K562 (cell line): ENCODE measurements around the gene TRAF3. TPM values are rescaled to one million over a fixed set of nuclear protein-coding genes. Genes with fewer than 3 reads are reported as not detected.

Experiments
- ATAC-seq: fragments of 200-7000 bp; cut with Tn5 transposase; 3 replicates; pipeline ENCODE4 v1.9.1; 2020; ENCODE audit warnings: moderate library complexity
- BruUV-seq: library from RNA; stranded (reverse); fragments of 400-500 nt; replicated peaks from 2 replicates; lab custom pipeline; 2021; lab: Mats Ljungman, UMichigan
- CTCF ChIA-PET: fragments of 300-600 bp; formaldehyde crosslinking; extraction: SDS; loops from one replicate; lab custom pipeline; 2021; ENCODE audit warnings: low intra/inter-chr PET ratio; lab: Yijun Ruan, JAX
- POLR2A ChIA-PET: fragments of 300-600, 350-650 bp; sonication (Branson Sonifier 250); formaldehyde crosslinking; extraction: SDS; loops from one replicate; lab custom pipeline; 2021; ENCODE audit warnings: antibody characterized with exemption, inconsistent platforms; lab: Yijun Ruan, JAX
- DNase-seq, 4 experiments: peaks; one replicate each; pipeline versions ENCODE4 v3.0.0 to v3.0.0-alpha.2; 2011 to 2018; ENCODE audit warnings: low spot score in 3 of 4, mixed read lengths in 3 of 4; ENCODE audit errors: extremely low read depth in 1 of 4
- FAIRE-seq: peaks from 2 replicates; lab custom pipeline; 2011; peaks lifted over from hg19 to GRCh38; lab: Jason Lieb, UNC
- H2AFZ ChIP-seq: 2 replicates; pipeline ENCODE4 v1.6.0; 2011; ENCODE audit warnings: low read depth, low read length, control low read depth, inconsistent platforms
- H3K27ac ChIP-seq: fragments of 200-600 bp; 3 replicates; pipeline ENCODE4 v1.8.0; 2011; ENCODE audit warnings: low read depth, mild to moderate bottlenecking, control low read depth, inconsistent platforms, low read length, moderate library complexity, mixed read lengths; ENCODE audit errors: extremely low read depth
- H3K27me3 ChIP-seq, 2 experiments: fragments of 300-600 bp in 1 of 2; 2 replicates in 1 of 2; 3 replicates in 1 of 2; pipeline versions ENCODE4 v1.6.0 to v1.8.0; 2011; ENCODE audit warnings: inconsistent platforms in 2 of 2, low read length in 2 of 2, mild to moderate bottlenecking in 1 of 2, mixed read lengths in 1 of 2, moderate library complexity in 1 of 2; ENCODE audit not compliant: control insufficient read depth in 2 of 2, insufficient read depth in 2 of 2
- H3K36me3 ChIP-seq: fragments of 300-600 bp; 3 replicates; pipeline ENCODE4 v1.8.0; 2011; ENCODE audit warnings: mild to moderate bottlenecking, low read length, inconsistent platforms; ENCODE audit not compliant: control insufficient read depth, insufficient read depth
- H3K4me1 ChIP-seq, 2 experiments: fragments of 200-600 bp in 1 of 2; replicated peaks in 1 of 2; 2 replicates in 1 of 2; 3 replicates in 1 of 2; pipeline versions ENCODE4 v1.5.1 to v1.8.0; 2011; ENCODE audit warnings: inconsistent platforms in 2 of 2, low read length in 2 of 2, mild to moderate bottlenecking in 1 of 2, mixed read lengths in 1 of 2, moderate library complexity in 1 of 2; ENCODE audit not compliant: control insufficient read depth in 2 of 2, insufficient read depth in 2 of 2
- H3K4me2 ChIP-seq: 2 replicates; pipeline ENCODE4 v1.6.1; 2011; ENCODE audit warnings: low read length, control low read depth, inconsistent platforms, mixed read lengths; ENCODE audit not compliant: insufficient read depth
- H3K4me3 ChIP-seq: fragments of 200-600 bp; sonication (generic), shearing (Covaris generic); 2 replicates; pipeline ENCODE4 v1.5.1; 2016; ENCODE audit warnings: control low read depth, inconsistent platforms
- H3K79me2 ChIP-seq: fragments of 200-600 bp; 3 replicates; pipeline ENCODE4 v1.8.0; 2011; ENCODE audit warnings: low read length, inconsistent platforms; ENCODE audit not compliant: control insufficient read depth, insufficient read depth
- H3K9ac ChIP-seq, 2 experiments: 2 replicates each; pipeline versions ENCODE4 v1.6.0 to v1.6.1; 2011; ENCODE audit warnings: low read depth in 2 of 2, low read length in 2 of 2, control low read depth in 1 of 2, inconsistent platforms in 1 of 2, mild to moderate bottlenecking in 1 of 2, mixed read lengths in 1 of 2; ENCODE audit not compliant: insufficient read depth in 1 of 2
- H3K9me1 ChIP-seq: one replicate; pipeline ENCODE4 v1.6.0; 2011; ENCODE audit warnings: inconsistent platforms, mild to moderate bottlenecking, low read length, moderate library complexity; ENCODE audit not compliant: control insufficient read depth, insufficient read depth
- H3K9me3 ChIP-seq: replicated peaks from 2 replicates; pipeline ENCODE4 v1.5.1; 2011; ENCODE audit warnings: low read depth, low read length, inconsistent platforms; ENCODE audit not compliant: control insufficient read depth, insufficient read depth
- H4K20me1 ChIP-seq: replicated peaks from 2 replicates; pipeline ENCODE4 v1.6.1; 2011; ENCODE audit warnings: low read length, inconsistent platforms, mixed read lengths; ENCODE audit not compliant: control insufficient read depth, insufficient read depth
- CEBPB ChIP-seq: fragments of 450-650 bp; IDR thresholded peaks from 2 replicates; pipeline ENCODE4 v1.6.1; 2016; ENCODE audit warnings: missing genetic modification characterization, missing compliant biosample characterization
- DDX20 ChIP-seq: fragments of 450-650 bp; IDR thresholded peaks from 2 replicates; pipeline ENCODE4 v1.6.1; 2016; ENCODE audit warnings: missing genetic modification characterization, low read depth, mild to moderate bottlenecking, missing compliant biosample characterization, moderate library complexity
- E2F6 ChIP-seq, 2 experiments: IDR thresholded peaks; 2 replicates each; pipeline ENCODE4 v1.6.1; 2011; ENCODE audit warnings: borderline replicate concordance in 1 of 2, control low read depth in 1 of 2, low read depth in 1 of 2, low read length in 1 of 2, mild to moderate bottlenecking in 1 of 2, mixed read lengths in 1 of 2, moderate library complexity in 1 of 2; ENCODE audit not compliant: insufficient read depth in 1 of 2, insufficient read length in 1 of 2, poor library complexity in 1 of 2, severe bottlenecking in 1 of 2; ENCODE audit errors: extremely low read depth in 1 of 2
- HMGN3 ChIP-seq: IDR thresholded peaks from 2 replicates; pipeline ENCODE4 v1.6.1; 2011; ENCODE audit warnings: borderline replicate concordance, low read depth, mild to moderate bottlenecking, mixed read lengths, low read length; ENCODE audit not compliant: insufficient read length; ENCODE audit errors: extremely low read depth
- HNRNPL ChIP-seq: fragments of 200-400 bp; formaldehyde crosslinking; IDR thresholded peaks from 2 replicates; pipeline ENCODE4 v1.6.1; 2017; ENCODE audit warnings: low read depth, mild to moderate bottlenecking, low read length
- MEIS2 ChIP-seq: fragments of 450-650 bp; IDR thresholded peaks from 2 replicates; pipeline ENCODE4 v1.6.1; 2014; ENCODE audit warnings: mild to moderate bottlenecking; ENCODE audit not compliant: partially characterized antibody
- PTRF ChIP-seq: fragments of 450-650 bp; IDR thresholded peaks from 2 replicates; pipeline ENCODE4 v1.6.1; 2016; ENCODE audit warnings: mild to moderate bottlenecking, missing genetic modification characterization, missing compliant biosample characterization
- RBM22 ChIP-seq: fragments of 200-400 bp; formaldehyde crosslinking; IDR thresholded peaks from 2 replicates; pipeline ENCODE4 v1.6.1; 2018; ENCODE audit warnings: low read length, low read depth; ENCODE audit not compliant: poor library complexity, severe bottlenecking
- RNF219 ChIP-seq: fragments of 250-450 bp; sonication (Bioruptor Pico); IDR thresholded peaks from 2 replicates; pipeline ENCODE4 v1.5.0; 2022; ENCODE audit warnings: mild to moderate bottlenecking
- SIX5 ChIP-seq, 2 experiments: IDR thresholded peaks; 2 replicates each; pipeline ENCODE4 v1.6.1; 2011; ENCODE audit warnings: low read length in 2 of 2, borderline replicate concordance in 1 of 2, low read depth in 1 of 2, mild to moderate bottlenecking in 1 of 2, moderate library complexity in 1 of 2; ENCODE audit not compliant: insufficient read depth in 1 of 2
- STAT6 ChIP-seq: sonication (generic); formaldehyde crosslinking; IDR thresholded peaks from 2 replicates; pipeline ENCODE4 v1.8.1; 2023; ENCODE audit warnings: mild to moderate bottlenecking, missing genetic modification reagents
- ZNF133 ChIP-seq: fragments of 250-450 bp; sonication (Bioruptor Pico); IDR thresholded peaks from 2 replicates; pipeline ENCODE4 v1.4.0; 2020; ENCODE audit warnings: mild to moderate bottlenecking
- ZNF239 ChIP-seq: fragments of 250-450 bp; sonication (Bioruptor Pico); IDR thresholded peaks from 2 replicates; pipeline ENCODE4 v1.4.0; 2020; ENCODE audit warnings: mild to moderate bottlenecking
- WGBS: fragments of 100-300 bp; shearing (Covaris generic); methylation state at CpG from one replicate; pipeline ENCODE4 v1.1.6; 2016; ENCODE audit warnings: low coverage, mixed read lengths; ENCODE audit not compliant: insufficient coverage; ENCODE audit errors: missing lambda C conversion rate; 5-methylcytosine and 5-hydroxymethylcytosine counted together
- in situ Hi-C: fragments of 300-500 bp; cut with MboI; formaldehyde crosslinking; loops from 4 replicates; pipeline ENCODE4 v1.15.0; 2018; ENCODE audit warnings: inconsistent platforms, mixed read lengths
- intact Hi-C: fragments of 100-400 bp; cut with micrococcal nuclease; formaldehyde crosslinking; loops from 2 replicates; pipeline ENCODE4 v1.14.2; 2022
- polyA plus RNA-seq, 8 experiments: library from polyadenylated mRNA; depleted of rRNA in 4 of 8; stranded (reverse) in 5 of 8; unstranded in 3 of 8; fragments of >200 nt; fragmentation: Nextera tagmentation in 2 of 8; fragmentation: Illumina TruSeq in 1 of 8; extraction: Ambion mirVana in 2 of 8; extraction: Trizol in 1 of 8; gene quantifications; 2 replicates each; pipeline versions ENCODE4 v1.2.1 to v1.2.3, GENCODE V29; 2011 to 2014; ENCODE audit warnings: inconsistent platforms in 1 of 8, missing spikeins in 1 of 8
- total RNA-seq, 7 experiments: library from RNA; depleted of rRNA in 6 of 7; stranded (reverse); fragments of >200 nt in 6 of 7; fragmentation: Illumina TruSeq in 2 of 7; extraction: Trizol in 2 of 7; gene quantifications; 2 replicates each; pipeline versions ENCODE4 v1.2.1 to v1.2.3, GENCODE V29; 2011 to 2021; ENCODE audit warnings: low replicate concordance in 1 of 7

Gene TRAF3
- total and polyA plus RNA-seq, 9 of the 15 experiments (the other 6 are each of a cell fraction or from before 2014, with no cell fraction given) = 0.52 to 21.3 (median 9.9) TPM

GRCh38 chr14:102779084-102779462, 1.8 kb downstream of the TRAF3 start (continued):
- TF ChIP-seq STAT6 (CRISPR knock-in tag) (no peak), ZNF133 (CRISPR knock-in tag) (no peak)

GRCh38 chr14:102779574-102780315, 2.5 kb downstream of the TRAF3 start:
- Histone ChIP-seq H3K36me3 (peaks cover 7% of the 10 kb centered on the region; the same call in 2 of the 3 replicates), H3K4me1 (peaks cover 11 to 18% of the 10 kb centered on the region in 2 experiments; a peak in 4 of 5 replicates), H3K9me1 (no peaks in the 10 kb centered on the region), H4K20me1 (0 out of 2 replicates have a peak, but pooled peaks cover 3% of the 10 kb centered on the region), H3K27ac (no peak overlapping the region), H3K4me2 (no peak overlapping the region; the same call in 1 of the 2 replicates), H3K27me3 (no peaks in the 10 kb centered on the region), H3K4me3 (no peak overlapping the region), H3K9me3 (no peaks in the 10 kb centered on the region), H3K9ac (no peak overlapping the region), H3K79me2 (peaks cover 61% of the 10 kb centered on the region), H2AFZ (no peak overlapping the region)
- intact Hi-C loops = loop anchor here (5.0 kb wide), 2 partner anchors 87 to 257 kb away; no protein-coding TSS in a partner anchor
- 80% methylated on average over 13 of the region's 13 CpGs for WGBS
- no TSS peak for BruUV-seq
- FAIRE-seq (no peak), DNase-seq (no peak), ATAC-seq (no peak)
- in situ Hi-C loops = no loop called here
- CTCF ChIA-PET = no interaction called here
- POLR2A ChIA-PET = interaction anchor here (0.5 to 0.7 kb wide), 2 partner anchors 16 to 815 kb away, joined by 3 read pairs; no protein-coding TSS in a partner anchor
- TF ChIP-seq DDX20 (tag) (no peak), RBM22 (no peak), SIX5 (IDR thresholded peaks at IDR 0.05; ENCODE audit: borderline replicate concordance in 1 of 2, insufficient read depth in 1 of 2, low read depth in 1 of 2, low read length in 2 of 2) (no peak), HNRNPL (no peak), MEIS2 (peak; percentile 34), ZNF239 (CRISPR knock-in tag) (no peak), PTRF (tag) (no peak), HMGN3 (no peak), CEBPB (peak; percentile 82), RNF219 (CRISPR knock-in tag) (no peak), E2F6 (IDR thresholded peaks at IDR 0.05; ENCODE audit: borderline replicate concordance in 1 of 2, extremely low read depth in 1 of 2, insufficient read depth in 1 of 2, insufficient read length in 1 of 2, low read depth in 1 of 2, low read length in 1 of 2, poor library complexity in 1 of 2, severe bottlenecking in 1 of 2) (no peak)
